A673 (cell line): ENCODE data around the gene CAPZA2. TPM values are rescaled to one million over a fixed set of nuclear protein-coding genes. Genes with fewer than 3 reads are reported as not detected.
A peak's percentile ranks its signal among the peaks of the same experiment; 100 is the strongest.

Experiments
- BruUV-seq: library from RNA; stranded (reverse); fragments of 400-500 nt; replicated peaks from 2 replicates; lab custom pipeline; 2021; lab: Mats Ljungman, UMichigan
- CTCF ChIA-PET: fragments of 300-600 bp; sonication (Branson Sonifier 250); formaldehyde crosslinking; loops from one replicate; lab custom pipeline; 2022; ENCODE audit warnings: antibody characterized with exemption; lab: Charles Lee
- POLR2A ChIA-PET: fragments of 300-600 bp; sonication (Branson Sonifier 250); formaldehyde crosslinking; loops from one replicate; lab custom pipeline; 2022; ENCODE audit warnings: antibody characterized with exemption; ENCODE audit not compliant: low non-redundant PET; lab: Charles Lee
- DNase-seq: peaks from one replicate; pipeline ENCODE4 v3.0.0-alpha.2; 2015; ENCODE audit warnings: low spot score
- H3K27ac ChIP-seq: fragments of 200-600 bp; sonication (generic); 2 replicates; pipeline ENCODE4 v1.5.1; 2016; ENCODE audit warnings: mixed run types, low read depth, mild to moderate bottlenecking, mixed read lengths, antibody characterized with exemption, low read length; ENCODE audit not compliant: poor library complexity, severe bottlenecking
- H3K27me3 ChIP-seq: fragments of 200-600 bp; sonication (generic); replicated peaks from 2 replicates; pipeline ENCODE4 v1.6.1; 2017; ENCODE audit warnings: mixed run types, low read depth, mild to moderate bottlenecking, mixed read lengths, antibody characterized with exemption, low read length; ENCODE audit not compliant: insufficient read depth, poor library complexity
- H3K36me3 ChIP-seq: fragments of 200-600 bp; sonication (generic); 2 replicates; pipeline ENCODE4 v1.6.1; 2016; ENCODE audit warnings: mixed run types, mild to moderate bottlenecking, mixed read lengths, antibody characterized with exemption, low read length; ENCODE audit not compliant: insufficient read depth, poor library complexity, severe bottlenecking
- H3K4me1 ChIP-seq: fragments of 200-600 bp; sonication (generic); 2 replicates; pipeline ENCODE4 v1.6.1; 2017; ENCODE audit warnings: mixed run types, mild to moderate bottlenecking, mixed read lengths, antibody characterized with exemption, low read length; ENCODE audit not compliant: insufficient read depth, poor library complexity, severe bottlenecking
- H3K4me3 ChIP-seq: fragments of 200-600 bp; sonication (generic); 2 replicates; pipeline ENCODE4 v1.5.1; 2016; ENCODE audit warnings: low read depth, mixed run types, mild to moderate bottlenecking, mixed read lengths, low read length; ENCODE audit not compliant: poor library complexity, severe bottlenecking
- H3K9me3 ChIP-seq: fragments of 200-600 bp; sonication (generic); 2 replicates; pipeline ENCODE4 v1.6.1; 2016; ENCODE audit warnings: mixed run types, low read depth, mild to moderate bottlenecking, mixed read lengths, antibody characterized with exemption, low read length; ENCODE audit not compliant: poor library complexity, severe bottlenecking
- CTCF ChIP-seq: fragments of 300-800, 200-600 bp; sonication (generic); conservative IDR thresholded peaks from 2 replicates; pipeline ENCODE4 v1.5.1; 2017; ENCODE audit warnings: low read depth, mild to moderate bottlenecking, antibody characterized with exemption, low read length, moderate library complexity, mixed read lengths
- EZH2 ChIP-seq: fragments of 200-600 bp; sonication (generic); IDR thresholded peaks from 2 replicates; pipeline ENCODE4 v1.6.1; 2017; ENCODE audit warnings: borderline replicate concordance, low read depth, mild to moderate bottlenecking, mixed read lengths, antibody characterized with exemption, low read length; ENCODE audit not compliant: poor library complexity, severe bottlenecking
- intact Hi-C: fragments of 100-400 bp; cut with micrococcal nuclease; formaldehyde crosslinking; loops from one replicate; pipeline ENCODE4 v1.10.0; 2022; ENCODE audit not compliant: unreplicated experiment
- total RNA-seq: library from RNA; stranded (reverse); gene quantifications from 2 replicates; pipeline ENCODE4 v1.2.3, GENCODE V29; 2021

CAPZA2 gene
- total RNA-seq, 1 experiment from 2014 or later = 118 TPM

- Histone ChIP-seq H3K4me3 (no peak overlapping the region), H3K27ac (no peak overlapping the region), H3K9me3 (no peaks in the 10 kb centered on the region), H3K27me3 (no peaks in the 10 kb centered on the region), H3K36me3 (no peaks in the 10 kb centered on the region), H3K4me1 (peaks cover 13% of the 10 kb centered on the region)
- BruUV-seq = no TSS peak
- POLR2A ChIA-PET = no interaction called here
- TF ChIP-seq EZH2 (no peak), CTCF (no peak)
- intact Hi-C loops = no loop called here
- no peak for DNase-seq
- CTCF ChIA-PET = no interaction called here
These were observed 11.2 kb downstream of the CAPZA2 start for GRCh38 chr7:116873619-116874018.

GRCh38 chr7:116876664-116877442 lies 14.5 kb downstream of the CAPZA2 start:
- Histone ChIP-seq H3K4me1 (peaks cover 1% of the 10 kb centered on the region), H3K4me3 (no peak overlapping the region), H3K9me3 (no peaks in the 10 kb centered on the region), H3K36me3 (no peaks in the 10 kb centered on the region), H3K27me3 (no peaks in the 10 kb centered on the region), H3K27ac (no peak overlapping the region)
- no TSS peak for BruUV-seq
- TF ChIP-seq CTCF (no peak), EZH2 (no peak)
- ChIA-PET CTCF (no interaction called here), POLR2A (no interaction called here)
- DNase-seq = no peak
- intact Hi-C loops = no loop called here

- H3K27me3 ChIP-seq = no peaks in the 10 kb centered on the region
- BruUV-seq = TSS peak; percentile 2
- no peaks in the 10 kb centered on the region for H3K4me1 ChIP-seq
- H3K27ac ChIP-seq = no peak overlapping the region
- ChIA-PET POLR2A (no interaction called here), CTCF (no interaction called here)
- TF ChIP-seq CTCF (no peak), EZH2 (no peak)
- intact Hi-C loops = no loop called here
- DNase-seq = no peak
- no peaks in the 10 kb centered on the region for H3K36me3 ChIP-seq
- H3K4me3 ChIP-seq = no peak overlapping the region
- H3K9me3 ChIP-seq = no peaks in the 10 kb centered on the region
These were observed 15.2 kb downstream of the CAPZA2 start for GRCh38 chr7:116877443-116878217.
